Measurements from ENCODE around the gene LINC00237.

LINC00237 gene

DNA sequence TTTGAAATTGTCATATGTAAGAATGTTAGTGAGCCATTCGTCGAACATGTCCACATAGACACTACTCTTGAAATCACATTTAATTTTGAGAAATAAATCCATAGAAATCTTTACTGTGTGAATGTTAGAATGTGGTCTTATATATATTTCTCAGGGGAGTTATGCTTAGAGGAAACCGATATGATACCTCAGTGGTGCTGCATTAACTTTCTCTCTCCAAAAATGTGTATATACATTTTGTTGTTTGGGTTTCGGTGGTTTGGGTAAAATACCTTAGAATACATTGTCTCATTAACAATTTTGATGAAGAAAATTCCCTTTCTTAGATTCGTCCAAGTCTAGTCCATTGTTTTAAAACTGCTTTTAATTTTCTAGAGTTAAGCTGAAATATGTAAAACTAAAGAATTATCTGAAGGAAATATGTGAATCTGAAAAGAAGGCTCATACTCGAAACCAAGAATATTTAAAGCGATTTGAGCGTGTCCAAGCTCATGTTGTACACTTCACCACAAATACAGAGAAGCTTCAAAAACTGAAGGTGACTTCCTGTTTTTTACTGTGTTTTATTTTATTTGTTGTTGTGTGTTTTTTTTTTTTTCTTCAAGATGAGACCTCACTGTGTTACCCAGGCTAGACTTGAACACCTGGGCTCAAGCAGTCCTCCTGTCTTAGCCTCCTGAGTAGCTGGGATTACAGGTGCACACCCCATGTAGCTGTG, 30.0 kb upstream of the LINC00237 start:
- Histone ChIP-seq H2AFZ (ENCODE audit: low read depth, low read length, severe bottlenecking) (no peak overlapping the region), H3K27me3 (ENCODE audit: low read length) (no peaks in the 10 kb centered on the region), H3K27ac (ENCODE audit: low read depth, low read length) (no peak overlapping the region), H3K79me2 (ENCODE audit: insufficient read depth, low read length) (no peaks in the 10 kb centered on the region), H3K36me3 (ENCODE audit: low read length) (no peaks in the 10 kb centered on the region), H3K4me2 (ENCODE audit: low read depth, low read length, poor library complexity, severe bottlenecking) (no peak overlapping the region), H3K9me3 (ENCODE audit: insufficient read depth, low read length) (no peaks in the 10 kb centered on the region), H3K4me3 (ENCODE audit: insufficient read depth, low read length, poor library complexity, severe bottlenecking) (no peak overlapping the region), H3K9me2 (replicated peaks; ENCODE audit: insufficient read depth, low read length) (no peaks in the 10 kb centered on the region), H3K9ac (ENCODE audit: low read length) (no peak overlapping the region), H3F3A (ENCODE audit: insufficient read depth) (no peaks in the 10 kb centered on the region), H4K20me1 (ENCODE audit: low read depth, low read length) (no peaks in the 10 kb centered on the region)
- TF ChIP-seq, protein P1, sequence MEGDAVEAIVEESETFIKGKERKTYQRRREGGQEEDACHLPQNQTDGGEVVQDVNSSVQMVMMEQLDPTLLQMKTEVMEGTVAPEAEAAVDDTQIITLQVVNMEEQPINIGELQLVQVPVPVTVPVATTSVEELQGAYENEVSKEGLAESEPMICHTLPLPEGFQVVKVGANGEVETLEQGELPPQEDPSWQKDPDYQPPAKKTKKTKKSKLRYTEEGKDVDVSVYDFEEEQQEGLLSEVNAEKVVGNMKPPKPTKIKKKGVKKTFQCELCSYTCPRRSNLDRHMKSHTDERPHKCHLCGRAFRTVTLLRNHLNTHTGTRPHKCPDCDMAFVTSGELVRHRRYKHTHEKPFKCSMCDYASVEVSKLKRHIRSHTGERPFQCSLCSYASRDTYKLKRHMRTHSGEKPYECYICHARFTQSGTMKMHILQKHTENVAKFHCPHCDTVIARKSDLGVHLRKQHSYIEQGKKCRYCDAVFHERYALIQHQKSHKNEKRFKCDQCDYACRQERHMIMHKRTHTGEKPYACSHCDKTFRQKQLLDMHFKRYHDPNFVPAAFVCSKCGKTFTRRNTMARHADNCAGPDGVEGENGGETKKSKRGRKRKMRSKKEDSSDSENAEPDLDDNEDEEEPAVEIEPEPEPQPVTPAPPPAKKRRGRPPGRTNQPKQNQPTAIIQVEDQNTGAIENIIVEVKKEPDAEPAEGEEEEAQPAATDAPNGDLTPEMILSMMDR (IDR thresholded peaks at IDR 0.05; ENCODE audit: insufficient read depth, low read length, poor library complexity, severe bottlenecking) = no peak
- no peak for TF ChIP-seq EZH2phosphoT487 (conservative IDR thresholded peaks at IDR 0.05; ENCODE audit: low read length)

DNA sequence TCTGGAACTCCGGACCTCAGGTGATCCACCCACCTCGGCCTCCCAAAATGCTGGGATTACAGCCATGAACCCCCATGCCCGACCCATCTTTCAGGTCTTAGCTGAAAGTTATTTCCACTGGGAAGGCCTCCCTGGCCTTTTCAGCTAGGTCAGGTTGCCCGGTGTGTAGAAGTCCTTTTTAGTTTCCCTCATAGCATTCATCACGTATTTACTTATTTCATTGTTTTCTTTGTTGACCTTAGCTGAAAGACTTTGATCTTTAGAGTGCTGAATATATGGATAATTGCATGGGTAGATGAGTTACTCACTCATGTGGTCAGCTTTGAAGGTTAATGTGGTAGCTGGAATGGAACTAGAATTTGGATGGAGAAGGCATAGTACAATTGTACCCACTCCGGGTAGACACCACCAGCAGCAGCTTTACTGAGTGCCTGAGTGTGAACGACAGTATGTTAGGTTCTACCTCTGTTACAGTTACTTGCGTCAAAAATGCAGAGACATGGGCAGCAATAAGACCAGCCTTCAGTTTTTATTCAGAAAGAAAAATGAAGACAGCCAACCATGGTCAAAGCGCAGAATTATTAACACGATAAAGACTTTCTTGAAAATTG, 28.8 kb upstream of the LINC00237 start:
- no peaks in the 10 kb centered on the region for H3K36me3 ChIP-seq (ENCODE audit: low read length)
- no peak overlapping the region for H3K4me2 ChIP-seq (ENCODE audit: low read depth, low read length, poor library complexity, severe bottlenecking)
- no peak overlapping the region for H2AFZ ChIP-seq (ENCODE audit: low read depth, low read length, severe bottlenecking)
- H4K20me1 ChIP-seq (ENCODE audit: low read depth, low read length) = no peaks in the 10 kb centered on the region
- no peaks in the 10 kb centered on the region for H3K79me2 ChIP-seq (ENCODE audit: insufficient read depth, low read length)
- H3F3A ChIP-seq (ENCODE audit: insufficient read depth) = no peaks in the 10 kb centered on the region
- no peaks in the 10 kb centered on the region for H3K9me3 ChIP-seq (ENCODE audit: insufficient read depth, low read length)
- H3K4me3 ChIP-seq (ENCODE audit: insufficient read depth, low read length, poor library complexity, severe bottlenecking) = no peak overlapping the region
- TF ChIP-seq EZH2phosphoT487 (conservative IDR thresholded peaks at IDR 0.05; ENCODE audit: low read length) = no peak
- TF ChIP-seq, protein P1 (IDR thresholded peaks at IDR 0.05; ENCODE audit: insufficient read depth, low read length, poor library complexity, severe bottlenecking) = no peak
- no peaks in the 10 kb centered on the region for H3K9me2 ChIP-seq (replicated peaks; ENCODE audit: insufficient read depth, low read length)
- no peak overlapping the region for H3K9ac ChIP-seq (ENCODE audit: low read length)
- no peak overlapping the region for H3K27ac ChIP-seq (ENCODE audit: low read depth, low read length)
- H3K27me3 ChIP-seq (ENCODE audit: low read length) = no peaks in the 10 kb centered on the region

DNA sequence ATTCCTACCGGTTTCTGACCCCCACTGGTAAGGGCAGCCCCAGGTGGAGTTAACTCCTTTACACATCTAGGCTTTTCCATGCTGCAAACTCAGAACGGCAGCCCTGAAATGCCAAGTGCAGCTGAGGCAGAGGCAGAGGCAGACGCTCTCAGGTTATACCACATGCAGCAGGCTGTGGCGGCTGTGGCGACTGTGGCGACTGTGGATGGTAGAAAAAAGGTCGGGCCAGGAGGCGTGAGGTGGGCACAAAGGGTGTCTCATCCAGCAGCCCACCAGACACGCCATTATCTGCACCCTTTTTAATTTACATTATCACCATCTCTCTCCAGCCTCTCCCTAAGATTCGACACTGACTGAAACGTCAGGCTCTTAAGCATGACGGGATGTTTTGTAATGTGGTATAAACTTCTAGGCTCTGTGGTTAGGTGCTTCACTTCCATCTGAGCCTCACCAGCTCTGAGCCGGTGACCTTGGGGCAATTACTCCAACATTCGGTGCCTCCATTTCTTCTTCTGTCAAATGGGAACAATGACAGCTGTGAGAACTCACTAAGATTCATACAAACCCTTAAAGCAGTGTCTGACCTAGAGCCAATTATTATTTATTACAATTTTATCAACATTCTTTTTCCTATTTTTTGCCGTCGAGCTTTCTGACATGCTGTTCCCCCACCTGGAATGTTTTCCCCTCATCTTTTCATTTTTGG, 27.9 kb upstream of the LINC00237 start:
- Histone ChIP-seq H2AFZ (ENCODE audit: low read depth, low read length, severe bottlenecking) (no peak overlapping the region), H3K4me2 (ENCODE audit: low read depth, low read length, poor library complexity, severe bottlenecking) (no peak overlapping the region), H3K9me3 (ENCODE audit: insufficient read depth, low read length) (no peaks in the 10 kb centered on the region), H3K36me3 (ENCODE audit: low read length) (no peaks in the 10 kb centered on the region), H4K20me1 (ENCODE audit: low read depth, low read length) (no peaks in the 10 kb centered on the region), H3K79me2 (ENCODE audit: insufficient read depth, low read length) (no peaks in the 10 kb centered on the region), H3K27ac (ENCODE audit: low read depth, low read length) (no peak overlapping the region), H3F3A (ENCODE audit: insufficient read depth) (no peaks in the 10 kb centered on the region), H3K27me3 (ENCODE audit: low read length) (no peaks in the 10 kb centered on the region), H3K9me2 (replicated peaks; ENCODE audit: insufficient read depth, low read length) (no peaks in the 10 kb centered on the region), H3K9ac (ENCODE audit: low read length) (no peak overlapping the region), H3K4me3 (ENCODE audit: insufficient read depth, low read length, poor library complexity, severe bottlenecking) (no peak overlapping the region)
- TF ChIP-seq, protein P1 (IDR thresholded peaks at IDR 0.05; ENCODE audit: insufficient read depth, low read length, poor library complexity, severe bottlenecking) = no peak
- TF ChIP-seq EZH2phosphoT487 (conservative IDR thresholded peaks at IDR 0.05; ENCODE audit: low read length) = no peak
